ENCODE data around the gene DMC1.

- no peak for TF ChIP-seq POLR2A (IDR thresholded peaks at IDR 0.05)
- TF ChIP-seq, protein P1, sequence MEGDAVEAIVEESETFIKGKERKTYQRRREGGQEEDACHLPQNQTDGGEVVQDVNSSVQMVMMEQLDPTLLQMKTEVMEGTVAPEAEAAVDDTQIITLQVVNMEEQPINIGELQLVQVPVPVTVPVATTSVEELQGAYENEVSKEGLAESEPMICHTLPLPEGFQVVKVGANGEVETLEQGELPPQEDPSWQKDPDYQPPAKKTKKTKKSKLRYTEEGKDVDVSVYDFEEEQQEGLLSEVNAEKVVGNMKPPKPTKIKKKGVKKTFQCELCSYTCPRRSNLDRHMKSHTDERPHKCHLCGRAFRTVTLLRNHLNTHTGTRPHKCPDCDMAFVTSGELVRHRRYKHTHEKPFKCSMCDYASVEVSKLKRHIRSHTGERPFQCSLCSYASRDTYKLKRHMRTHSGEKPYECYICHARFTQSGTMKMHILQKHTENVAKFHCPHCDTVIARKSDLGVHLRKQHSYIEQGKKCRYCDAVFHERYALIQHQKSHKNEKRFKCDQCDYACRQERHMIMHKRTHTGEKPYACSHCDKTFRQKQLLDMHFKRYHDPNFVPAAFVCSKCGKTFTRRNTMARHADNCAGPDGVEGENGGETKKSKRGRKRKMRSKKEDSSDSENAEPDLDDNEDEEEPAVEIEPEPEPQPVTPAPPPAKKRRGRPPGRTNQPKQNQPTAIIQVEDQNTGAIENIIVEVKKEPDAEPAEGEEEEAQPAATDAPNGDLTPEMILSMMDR (IDR thresholded peaks at IDR 0.05) = no peak
These were observed 889 bp upstream of the DMC1 start for GRCh38 chr22:38570779-38571364.

Measured in esophagus squamous epithelium (tissue), 4 donors.